K562 (cell line): ENCODE results near the gene PTGES3L. TPM values are rescaled to one million over a fixed set of nuclear protein-coding genes. Genes with fewer than 3 reads are reported as not detected.

Experiments
- BHLHE40 ChIP-seq: IDR thresholded peaks from 2 replicates; pipeline ENCODE4 v1.6.1; 2011; ENCODE audit warnings: low read length, improper control_type of control experiment
- C11orf30 ChIP-seq: fragments of 450-650 bp; IDR thresholded peaks from 2 replicates; pipeline ENCODE4 v1.6.1; 2016; ENCODE audit warnings: low read depth, mild to moderate bottlenecking
- CTBP1 ChIP-seq: fragments of 450-650 bp; IDR thresholded peaks from 2 replicates; pipeline ENCODE4 v1.6.1; 2016; ENCODE audit warnings: borderline replicate concordance
- CXXC5 ChIP-seq: fragments of 250-450 bp; sonication (Bioruptor Pico); IDR thresholded peaks from 2 replicates; pipeline ENCODE4 v1.8.0; 2022; ENCODE audit warnings: inconsistent platforms, mild to moderate bottlenecking, moderate library complexity
- HMGN3 ChIP-seq: IDR thresholded peaks from 2 replicates; pipeline ENCODE4 v1.6.1; 2011; ENCODE audit warnings: borderline replicate concordance, low read depth, mild to moderate bottlenecking, mixed read lengths, low read length; ENCODE audit not compliant: insufficient read length; ENCODE audit errors: extremely low read depth
- L3MBTL2 ChIP-seq: fragments of 450-650 bp; IDR thresholded peaks from 2 replicates; pipeline ENCODE4 v1.6.1; 2016; ENCODE audit warnings: mild to moderate bottlenecking, moderate library complexity
- NELFE ChIP-seq: IDR thresholded peaks from 2 replicates; pipeline ENCODE4 v1.6.1; 2011; ENCODE audit warnings: mild to moderate bottlenecking; ENCODE audit not compliant: insufficient read depth, insufficient read length
- NFE2L1 ChIP-seq: fragments of 450-650 bp; IDR thresholded peaks from 2 replicates; pipeline ENCODE4 v1.6.1; 2016; ENCODE audit warnings: missing genetic modification characterization, low read depth, mild to moderate bottlenecking, missing compliant biosample characterization, moderate library complexity, borderline replicate concordance
- NONO ChIP-seq, 2 experiments: fragments of 200-400 bp in 1 of 2; fragments of 450-650 bp in 1 of 2; formaldehyde crosslinking in 1 of 2; IDR thresholded peaks; 2 replicates each; pipeline ENCODE4 v1.6.1; 2017; ENCODE audit warnings: low read depth in 2 of 2, mild to moderate bottlenecking in 2 of 2, moderate library complexity in 2 of 2, low read length in 1 of 2
- NR1H2 ChIP-seq: sonication (generic); formaldehyde crosslinking; IDR thresholded peaks from 2 replicates; pipeline ENCODE4 v1.4.0; 2020; ENCODE audit warnings: mild to moderate bottlenecking, missing genetic modification reagents
- SIRT6 ChIP-seq: IDR thresholded peaks from one replicate; pipeline ENCODE4 v1.6.1; 2012; ENCODE audit warnings: low read depth, mild to moderate bottlenecking, control low read depth, inconsistent platforms, low read length, moderate library complexity
- SMAD4 ChIP-seq: fragments of 250-450 bp; sonication (Bioruptor Pico); conservative IDR thresholded peaks from 2 replicates; pipeline ENCODE4 v1.8.0; 2021; ENCODE audit warnings: inconsistent platforms, mild to moderate bottlenecking, moderate library complexity
- ZC3H8 ChIP-seq: fragments of 450-650 bp; IDR thresholded peaks from 2 replicates; pipeline ENCODE4 v1.6.1; 2017
- ZNF766 ChIP-seq: fragments of 200-800 bp; sonication (Bioruptor generic); conservative IDR thresholded peaks from 2 replicates; pipeline ENCODE4 v1.6.1; 2016; ENCODE audit warnings: missing genetic modification characterization, missing compliant biosample characterization
- polyA plus RNA-seq, 8 experiments: library from polyadenylated mRNA; depleted of rRNA in 4 of 8; stranded (reverse) in 5 of 8; unstranded in 3 of 8; fragments of >200 nt; fragmentation: Nextera tagmentation in 2 of 8; fragmentation: Illumina TruSeq in 1 of 8; extraction: Ambion mirVana in 2 of 8; extraction: Trizol in 1 of 8; gene quantifications; 2 replicates each; pipeline versions ENCODE4 v1.2.1 to v1.2.3, GENCODE V29; 2011 to 2014; ENCODE audit warnings: inconsistent platforms in 1 of 8, missing spikeins in 1 of 8
- total RNA-seq, 7 experiments: library from RNA; depleted of rRNA in 6 of 7; stranded (reverse); fragments of >200 nt in 6 of 7; fragmentation: Illumina TruSeq in 2 of 7; extraction: Trizol in 2 of 7; gene quantifications; 2 replicates each; pipeline versions ENCODE4 v1.2.1 to v1.2.3, GENCODE V29; 2011 to 2021; ENCODE audit warnings: low replicate concordance in 1 of 7
- TF ChIP-seq, protein P1 (sequence below), 2 experiments: fragments of 450-650 bp; IDR thresholded peaks; 2 replicates each; pipeline ENCODE4 v1.6.1; 2016; ENCODE audit warnings: mild to moderate bottlenecking in 2 of 2, borderline replicate concordance in 1 of 2, low read depth in 1 of 2, moderate library complexity in 1 of 2
- TF ChIP-seq, protein P2 (sequence below): fragments of 450-650 bp; IDR thresholded peaks from 2 replicates; pipeline ENCODE4 v1.6.1; 2016; ENCODE audit warnings: antibody characterized with exemption

PTGES3L gene
- total and polyA plus RNA-seq, 9 of the 15 experiments (the other 6 are each of a cell fraction or from before 2014, with no cell fraction given), result 6.0 to 16.0 (median 9.6) TPM

DNA sequence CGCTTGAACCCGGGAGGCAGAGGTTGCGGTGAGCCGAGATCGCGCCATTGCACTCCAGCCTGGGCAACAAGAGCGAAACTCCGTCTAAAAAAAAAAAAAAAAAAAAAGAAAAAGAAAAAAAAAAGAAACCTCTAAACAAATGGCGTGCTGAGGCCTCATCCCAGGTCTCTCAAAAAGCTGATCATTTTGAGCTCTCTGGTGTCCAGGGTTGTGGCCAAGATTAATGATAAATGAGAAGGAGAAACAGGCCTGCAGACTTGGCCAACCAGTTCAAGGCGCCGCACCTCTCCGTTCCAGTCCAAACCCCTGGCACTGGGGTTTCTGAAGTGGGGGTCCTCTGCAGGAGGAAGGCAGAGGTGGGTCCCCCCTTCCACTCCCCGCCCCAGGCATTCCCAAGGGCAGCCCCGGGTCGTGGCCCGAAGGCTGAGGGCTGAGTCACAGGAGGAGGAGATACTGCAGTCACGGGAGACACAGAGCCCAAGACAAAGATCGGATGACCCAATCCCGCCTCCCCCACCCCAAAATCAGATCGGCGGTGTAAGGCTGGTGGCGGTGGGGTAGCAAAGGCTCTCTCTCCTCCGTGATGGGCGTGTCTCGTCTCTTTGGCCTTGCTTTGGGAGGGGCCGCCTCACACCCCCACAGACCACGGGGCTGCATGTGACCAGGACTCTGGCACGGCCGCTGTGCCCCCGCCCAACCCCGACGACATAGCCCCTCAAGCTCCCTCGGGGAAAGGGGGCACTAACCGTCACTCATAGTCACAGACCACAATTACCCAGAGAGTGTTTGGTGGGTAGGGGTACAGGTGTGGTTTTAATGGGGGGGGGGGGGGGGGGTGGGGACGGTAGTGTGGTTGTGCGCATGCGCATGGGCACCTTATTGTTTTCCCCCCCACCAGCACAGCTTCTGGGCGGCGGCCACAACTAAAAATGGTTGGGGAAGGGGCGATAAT lies 41.2 kb upstream of the PTGES3L start (continued):
- peak; percentile 82 for TF ChIP-seq HMGN3
- TF ChIP-seq SIRT6, result no peak
- TF ChIP-seq, protein P1, sequence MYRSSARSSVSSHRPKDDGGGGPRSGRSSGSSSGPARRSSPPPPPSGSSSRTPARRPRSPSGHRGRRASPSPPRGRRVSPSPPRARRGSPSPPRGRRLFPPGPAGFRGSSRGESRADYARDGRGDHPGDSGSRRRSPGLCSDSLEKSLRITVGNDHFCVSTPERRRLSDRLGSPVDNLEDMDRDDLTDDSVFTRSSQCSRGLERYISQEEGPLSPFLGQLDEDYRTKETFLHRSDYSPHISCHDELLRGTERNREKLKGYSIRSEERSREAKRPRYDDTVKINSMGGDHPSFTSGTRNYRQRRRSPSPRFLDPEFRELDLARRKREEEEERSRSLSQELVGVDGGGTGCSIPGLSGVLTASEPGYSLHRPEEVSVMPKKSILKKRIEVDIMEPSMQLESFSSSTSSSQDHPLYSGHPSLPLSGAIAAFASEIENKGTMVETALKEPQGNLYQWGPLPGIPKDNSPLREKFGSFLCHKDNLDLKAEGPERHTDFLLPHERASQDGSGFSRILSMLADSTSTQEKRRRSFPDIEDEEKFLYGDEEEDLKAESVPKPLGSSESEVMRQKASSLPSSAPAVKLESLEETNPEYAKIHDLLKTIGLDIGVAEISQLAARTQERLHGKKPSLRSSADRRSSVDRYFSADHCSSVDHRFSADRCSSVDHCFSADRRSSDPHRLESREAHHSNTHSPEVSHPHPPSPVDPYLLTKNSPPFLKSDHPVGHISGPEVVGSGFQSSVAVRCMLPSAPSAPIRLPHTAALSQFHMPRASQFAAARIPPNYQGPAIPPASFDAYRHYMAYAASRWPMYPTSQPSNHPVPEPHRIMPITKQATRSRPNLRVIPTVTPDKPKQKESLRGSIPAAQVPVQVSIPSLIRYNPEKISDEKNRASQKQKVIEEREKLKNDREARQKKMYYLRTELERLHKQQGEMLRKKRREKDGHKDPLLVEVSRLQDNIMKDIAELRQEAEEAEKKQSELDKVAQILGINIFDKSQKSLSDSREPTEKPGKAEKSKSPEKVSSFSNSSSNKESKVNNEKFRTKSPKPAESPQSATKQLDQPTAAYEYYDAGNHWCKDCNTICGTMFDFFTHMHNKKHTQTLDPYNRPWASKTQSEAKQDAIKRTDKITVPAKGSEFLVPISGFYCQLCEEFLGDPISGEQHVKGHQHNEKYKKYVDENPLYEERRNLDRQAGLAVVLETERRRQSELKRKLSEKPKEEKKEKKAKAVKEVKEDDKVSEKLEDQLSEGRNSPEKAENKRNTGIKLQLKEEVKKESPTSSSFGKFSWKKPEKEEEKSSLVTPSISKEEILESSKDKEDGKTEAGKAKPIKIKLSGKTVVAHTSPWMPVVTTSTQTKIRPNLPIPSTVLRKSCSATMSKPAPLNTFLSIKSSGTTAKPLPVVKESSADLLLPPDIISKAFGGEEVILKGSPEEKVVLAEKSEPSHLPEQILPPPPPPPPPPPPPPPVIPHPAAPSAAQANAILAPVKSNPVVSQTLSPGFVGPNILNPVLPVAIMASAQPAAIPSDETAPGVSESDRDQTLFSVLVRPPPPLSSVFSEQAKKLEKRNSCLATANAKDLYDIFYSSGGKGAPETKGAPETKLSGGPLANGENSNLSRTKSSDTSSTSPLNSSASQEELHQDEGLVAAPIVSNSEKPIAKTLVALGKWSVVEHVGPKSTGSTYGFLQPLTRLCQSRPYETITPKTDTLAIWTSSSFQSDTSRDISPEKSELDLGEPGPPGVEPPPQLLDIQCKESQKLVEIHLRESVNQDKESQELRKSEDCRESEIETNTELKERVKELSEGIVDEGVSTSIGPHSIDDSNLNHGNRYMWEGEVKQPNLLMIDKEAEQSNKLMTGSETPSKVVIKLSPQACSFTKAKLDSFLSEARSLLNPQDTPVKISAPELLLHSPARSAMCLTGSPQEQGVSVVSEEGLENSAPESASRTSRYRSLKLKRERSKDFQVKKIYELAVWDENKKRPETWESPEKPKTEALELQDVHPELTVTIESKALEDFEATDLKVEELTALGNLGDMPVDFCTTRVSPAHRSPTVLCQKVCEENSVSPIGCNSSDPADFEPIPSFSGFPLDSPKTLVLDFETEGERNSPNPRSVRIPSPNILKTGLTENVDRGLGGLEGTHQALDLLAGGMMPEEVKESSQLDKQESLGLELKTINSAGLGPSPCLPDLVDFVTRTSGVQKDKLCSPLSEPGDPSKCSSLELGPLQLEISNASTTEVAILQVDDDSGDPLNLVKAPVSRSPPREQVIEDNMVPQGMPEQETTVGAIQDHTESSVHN (IDR thresholded peaks at IDR 0.05; ENCODE audit: borderline replicate concordance in 1 of 2, low read depth in 1 of 2), result peak in 1 of 2 experiments; percentile 96; a peak in 2 of 4 replicates
- no peak for TF ChIP-seq ZC3H8
- peak; percentile 93 for TF ChIP-seq SMAD4
- TF ChIP-seq L3MBTL2, result peak; percentile 77
- no peak for TF ChIP-seq NELFE
- no peak for TF ChIP-seq NR1H2 (CRISPR knock-in tag)
- no peak for TF ChIP-seq NFE2L1
- 0 out of 4 replicates have a peak, but pooled peaks of 1 of the 2 experiments have one; percentile 30 for TF ChIP-seq NONO (IDR thresholded peaks at IDR 0.05; ENCODE audit: low read depth in 2 of 2, low read length in 1 of 2)
- no peak; the same call in 1 of the 2 replicates for TF ChIP-seq ZNF766 (CRISPR knock-in tag)
- TF ChIP-seq CXXC5 (CRISPR knock-in tag), result peak; percentile 78
- TF ChIP-seq BHLHE40, result peak; percentile 98
- TF ChIP-seq, protein P2, sequence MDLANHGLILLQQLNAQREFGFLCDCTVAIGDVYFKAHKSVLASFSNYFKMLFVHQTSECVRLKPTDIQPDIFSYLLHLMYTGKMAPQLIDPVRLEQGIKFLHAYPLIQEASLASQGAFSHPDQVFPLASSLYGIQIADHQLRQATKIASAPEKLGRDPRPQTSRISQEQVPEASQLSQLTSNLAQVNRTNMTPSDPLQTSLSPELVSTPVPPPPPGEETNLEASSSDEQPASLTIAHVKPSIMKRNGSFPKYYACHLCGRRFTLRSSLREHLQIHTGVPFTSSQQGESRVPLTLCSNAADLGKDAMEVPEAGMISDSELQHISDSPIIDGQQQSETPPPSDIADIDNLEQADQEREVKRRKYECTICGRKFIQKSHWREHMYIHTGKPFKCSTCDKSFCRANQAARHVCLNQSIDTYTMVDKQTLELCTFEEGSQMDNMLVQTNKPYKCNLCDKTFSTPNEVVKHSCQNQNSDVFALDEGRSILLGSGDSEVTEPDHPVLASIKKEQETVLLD, result peak; percentile 52; the same call in 1 of the 2 replicates
- peak; percentile 84 for TF ChIP-seq CTBP1
- TF ChIP-seq C11orf30, result peak; percentile 55
